T-helper 1 cell treated with Interleukin-12 subunit alpha and Interleukin-12 subunit beta and Interleukin-4 antibody, amounts not matched to agents 30 μg/mL and 1 μg/mL, for 36 hours (primary cell): ENCODE measurements around the gene APC.

Experiments used
- H3K27ac Mint-ChIP-seq: one replicate; pipeline ENCODE4 v1.8.0; 2021; ENCODE audit warnings: mild to moderate bottlenecking, mixed read lengths
- H3K27me3 Mint-ChIP-seq: one replicate; pipeline ENCODE4 v1.8.0; 2021; ENCODE audit warnings: low read depth, mixed read lengths
- H3K36me3 Mint-ChIP-seq: one replicate; pipeline ENCODE4 v1.8.0; 2021; ENCODE audit warnings: low read depth, mixed read lengths
- H3K4me1 Mint-ChIP-seq: one replicate; pipeline ENCODE4 v1.8.0; 2021; ENCODE audit warnings: low read depth, mixed read lengths
- H3K4me3 Mint-ChIP-seq: one replicate; pipeline ENCODE4 v1.8.0; 2021; ENCODE audit warnings: mild to moderate bottlenecking, moderate library complexity, mixed read lengths
- H3K9me3 Mint-ChIP-seq: one replicate; pipeline ENCODE4 v1.8.0; 2021; ENCODE audit warnings: mixed read lengths

Gene APC

GRCh38 chr5:112735702-112736101 is 2.0 kb upstream of the APC start:
- H3K27ac Mint-ChIP-seq: no peak overlapping the region
- H3K27me3 Mint-ChIP-seq: no peaks in the 10 kb centered on the region
- H3K9me3 Mint-ChIP-seq: no peaks in the 10 kb centered on the region
- peaks cover 12% of the 10 kb centered on the region for H3K4me1 Mint-ChIP-seq
- H3K36me3 Mint-ChIP-seq: no peaks in the 10 kb centered on the region
- no peak overlapping the region for H3K4me3 Mint-ChIP-seq

GRCh38 chr5:112737070-112737462 is 619 bp upstream of the APC start:
- Mint-ChIP-seq H3K27me3 (no peaks in the 10 kb centered on the region), H3K27ac (no peak overlapping the region), H3K36me3 (peaks cover 2% of the 10 kb centered on the region), H3K9me3 (no peaks in the 10 kb centered on the region), H3K4me1 (peaks cover 12% of the 10 kb centered on the region), H3K4me3 (peak overlapping the region; percentile 81)

- no peaks in the 10 kb centered on the region for H3K27me3 Mint-ChIP-seq
- peaks cover 3% of the 10 kb centered on the region for H3K36me3 Mint-ChIP-seq
- peak overlapping the region; percentile 81 for H3K4me3 Mint-ChIP-seq
- no peaks in the 10 kb centered on the region for H3K9me3 Mint-ChIP-seq
- H3K4me1 Mint-ChIP-seq: peaks cover 14% of the 10 kb centered on the region
- H3K27ac Mint-ChIP-seq: no peak overlapping the region
Observed at GRCh38 chr5:112738191-112738560, 491 bp downstream of the APC start.

- Mint-ChIP-seq H3K36me3 (peaks cover 3% of the 10 kb centered on the region), H3K27me3 (no peaks in the 10 kb centered on the region), H3K27ac (no peak overlapping the region)
Observed at GRCh38 chr5:112742424-112742823, 4.7 kb downstream of the APC start.

GRCh38 chr5:112743631-112744030 is 5.9 kb downstream of the APC start:
- no peak overlapping the region for H3K4me3 Mint-ChIP-seq
- no peaks in the 10 kb centered on the region for H3K9me3 Mint-ChIP-seq
- no peak overlapping the region for H3K27ac Mint-ChIP-seq
- H3K36me3 Mint-ChIP-seq: peaks cover 3% of the 10 kb centered on the region
- H3K4me1 Mint-ChIP-seq: peaks cover 7% of the 10 kb centered on the region
- no peaks in the 10 kb centered on the region for H3K27me3 Mint-ChIP-seq

More at GRCh38 chr5:112742424-112742823, 4.7 kb downstream of the APC start:
- H3K4me1 Mint-ChIP-seq: peaks cover 15% of the 10 kb centered on the region
- H3K9me3 Mint-ChIP-seq: no peaks in the 10 kb centered on the region
- no peak overlapping the region for H3K4me3 Mint-ChIP-seq

GRCh38 chr5:112752335-112752734 is 14.7 kb downstream of the APC start:
- no peaks in the 10 kb centered on the region for H3K27me3 Mint-ChIP-seq
- H3K9me3 Mint-ChIP-seq: no peaks in the 10 kb centered on the region
- peaks cover 3% of the 10 kb centered on the region for H3K4me1 Mint-ChIP-seq
- H3K4me3 Mint-ChIP-seq: no peak overlapping the region
- H3K36me3 Mint-ChIP-seq: peaks cover 2% of the 10 kb centered on the region
- no peak overlapping the region for H3K27ac Mint-ChIP-seq

GRCh38 chr5:112755703-112756102 is 18.0 kb downstream of the APC start:
- H3K4me1 Mint-ChIP-seq: no peaks in the 10 kb centered on the region
- no peak overlapping the region for H3K4me3 Mint-ChIP-seq
- H3K27ac Mint-ChIP-seq: no peak overlapping the region
- H3K36me3 Mint-ChIP-seq: peaks cover 2% of the 10 kb centered on the region
- no peaks in the 10 kb centered on the region for H3K9me3 Mint-ChIP-seq
- no peaks in the 10 kb centered on the region for H3K27me3 Mint-ChIP-seq

- Mint-ChIP-seq H3K4me1 (no peaks in the 10 kb centered on the region), H3K27ac (no peak overlapping the region), H3K9me3 (no peaks in the 10 kb centered on the region), H3K4me3 (no peak overlapping the region), H3K27me3 (no peaks in the 10 kb centered on the region), H3K36me3 (peaks cover 2% of the 10 kb centered on the region)
Observed at GRCh38 chr5:112757468-112758208, 20.0 kb downstream of the APC start.

GRCh38 chr5:112758676-112759075 is 21.0 kb downstream of the APC start:
- Mint-ChIP-seq H3K4me1 (no peaks in the 10 kb centered on the region), H3K27ac (no peak overlapping the region), H3K36me3 (peaks cover 2% of the 10 kb centered on the region), H3K9me3 (no peaks in the 10 kb centered on the region), H3K27me3 (no peaks in the 10 kb centered on the region), H3K4me3 (no peak overlapping the region)

- Mint-ChIP-seq H3K27me3 (no peaks in the 10 kb centered on the region), H3K4me1 (no peaks in the 10 kb centered on the region), H3K36me3 (no peaks in the 10 kb centered on the region), H3K4me3 (no peak overlapping the region), H3K27ac (no peak overlapping the region), H3K9me3 (no peaks in the 10 kb centered on the region)
Observed at GRCh38 chr5:112762113-112762810, 24.6 kb downstream of the APC start.

- Mint-ChIP-seq H3K36me3 (no peaks in the 10 kb centered on the region), H3K9me3 (no peaks in the 10 kb centered on the region), H3K4me1 (no peaks in the 10 kb centered on the region), H3K27me3 (no peaks in the 10 kb centered on the region), H3K4me3 (no peak overlapping the region), H3K27ac (no peak overlapping the region)
Observed at GRCh38 chr5:112763165-112763564, 25.5 kb downstream of the APC start.

- Mint-ChIP-seq H3K36me3 (peaks cover 11% of the 10 kb centered on the region), H3K4me3 (no peak overlapping the region), H3K27me3 (no peaks in the 10 kb centered on the region), H3K4me1 (no peaks in the 10 kb centered on the region), H3K9me3 (no peaks in the 10 kb centered on the region), H3K27ac (no peak overlapping the region)
Observed at GRCh38 chr5:112772124-112772523, 34.4 kb downstream of the APC start.

- H3K27me3 Mint-ChIP-seq: no peaks in the 10 kb centered on the region
- H3K4me1 Mint-ChIP-seq: no peaks in the 10 kb centered on the region
- no peak overlapping the region for H3K4me3 Mint-ChIP-seq
- no peaks in the 10 kb centered on the region for H3K9me3 Mint-ChIP-seq
- H3K36me3 Mint-ChIP-seq: peaks cover 17% of the 10 kb centered on the region
- H3K27ac Mint-ChIP-seq: no peak overlapping the region
Observed at GRCh38 chr5:112776301-112776856, 38.7 kb downstream of the APC start.

GRCh38 chr5:112779531-112779930 is 41.8 kb downstream of the APC start:
- Mint-ChIP-seq H3K36me3 (peaks cover 20% of the 10 kb centered on the region), H3K4me3 (no peak overlapping the region), H3K27me3 (no peaks in the 10 kb centered on the region), H3K27ac (no peak overlapping the region), H3K4me1 (no peaks in the 10 kb centered on the region), H3K9me3 (no peaks in the 10 kb centered on the region)

- no peak overlapping the region for H3K4me3 Mint-ChIP-seq
- H3K27me3 Mint-ChIP-seq: no peaks in the 10 kb centered on the region
- no peaks in the 10 kb centered on the region for H3K9me3 Mint-ChIP-seq
- H3K27ac Mint-ChIP-seq: no peak overlapping the region
- H3K4me1 Mint-ChIP-seq: no peaks in the 10 kb centered on the region
- peaks cover 10% of the 10 kb centered on the region for H3K36me3 Mint-ChIP-seq
Observed at GRCh38 chr5:112784726-112785125, 47.0 kb downstream of the APC start.
